Measurements from ENCODE around the gene PALLD.

DNA sequence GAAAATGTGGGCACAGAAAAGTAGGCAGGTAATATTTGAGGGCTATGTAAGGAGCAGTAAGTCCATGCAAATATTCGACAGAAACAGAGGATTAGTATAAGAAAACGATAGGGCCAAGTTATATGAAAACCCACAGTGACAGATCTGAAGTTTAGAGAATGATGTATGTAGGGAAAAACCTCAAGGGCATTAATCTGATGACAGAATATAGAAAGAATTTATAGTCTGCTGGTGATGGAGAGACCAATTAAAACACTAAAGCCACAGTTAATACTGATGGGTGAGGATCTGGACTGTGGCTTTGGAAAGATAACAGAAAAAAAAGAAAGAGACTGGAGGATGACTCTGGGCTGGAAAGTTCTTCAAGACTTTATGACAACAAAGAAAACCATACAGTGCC is 169.7 kb downstream of the PALLD start:
- no peak for TF ChIP-seq RXRA (IDR thresholded peaks at IDR 0.05; ENCODE audit: insufficient read depth, low read depth, low read length)
- no peak for TF ChIP-seq RAD21 (IDR thresholded peaks at IDR 0.05 in 1 of 2, conservative IDR thresholded peaks at IDR 0.05 in 1 of 2; ENCODE audit: low read depth in 2 of 2, low read length in 2 of 2)
- no peak for TF ChIP-seq TBP (IDR thresholded peaks at IDR 0.05; ENCODE audit: low read depth, low read length)
- no peak for TF ChIP-seq TAF1 (IDR thresholded peaks at IDR 0.05; ENCODE audit: low read depth, low read length)
- TF ChIP-seq, protein P1, sequence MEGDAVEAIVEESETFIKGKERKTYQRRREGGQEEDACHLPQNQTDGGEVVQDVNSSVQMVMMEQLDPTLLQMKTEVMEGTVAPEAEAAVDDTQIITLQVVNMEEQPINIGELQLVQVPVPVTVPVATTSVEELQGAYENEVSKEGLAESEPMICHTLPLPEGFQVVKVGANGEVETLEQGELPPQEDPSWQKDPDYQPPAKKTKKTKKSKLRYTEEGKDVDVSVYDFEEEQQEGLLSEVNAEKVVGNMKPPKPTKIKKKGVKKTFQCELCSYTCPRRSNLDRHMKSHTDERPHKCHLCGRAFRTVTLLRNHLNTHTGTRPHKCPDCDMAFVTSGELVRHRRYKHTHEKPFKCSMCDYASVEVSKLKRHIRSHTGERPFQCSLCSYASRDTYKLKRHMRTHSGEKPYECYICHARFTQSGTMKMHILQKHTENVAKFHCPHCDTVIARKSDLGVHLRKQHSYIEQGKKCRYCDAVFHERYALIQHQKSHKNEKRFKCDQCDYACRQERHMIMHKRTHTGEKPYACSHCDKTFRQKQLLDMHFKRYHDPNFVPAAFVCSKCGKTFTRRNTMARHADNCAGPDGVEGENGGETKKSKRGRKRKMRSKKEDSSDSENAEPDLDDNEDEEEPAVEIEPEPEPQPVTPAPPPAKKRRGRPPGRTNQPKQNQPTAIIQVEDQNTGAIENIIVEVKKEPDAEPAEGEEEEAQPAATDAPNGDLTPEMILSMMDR (IDR thresholded peaks at IDR 0.05; ENCODE audit: control extremely low read depth in 1 of 3, insufficient read depth in 1 of 3, low read depth in 1 of 3, low read length in 3 of 3): no peak
- no peak for TF ChIP-seq CEBPB (IDR thresholded peaks at IDR 0.05; ENCODE audit: low read depth, low read length)
- TF ChIP-seq GTF2F1 (IDR thresholded peaks at IDR 0.05; ENCODE audit: borderline replicate concordance, low read depth, low read length): no peak
- no peak for TF ChIP-seq BACH1 (IDR thresholded peaks at IDR 0.05; ENCODE audit: low read length)
- no peak for TF ChIP-seq CHD2 (IDR thresholded peaks at IDR 0.05; ENCODE audit: low read length)
- TF ChIP-seq POLR2AphosphoS5 (IDR thresholded peaks at IDR 0.05; ENCODE audit: low read depth, low read length): no peak
- TF ChIP-seq TCF12 (IDR thresholded peaks at IDR 0.05; ENCODE audit: low read depth, low read length): no peak
- TF ChIP-seq CHD1 (IDR thresholded peaks at IDR 0.05; ENCODE audit: low read depth, low read length): no peak
- TF ChIP-seq EZH2 (IDR thresholded peaks at IDR 0.05; ENCODE audit: low read depth, low read length, severe bottlenecking): no peak

Data from H1 (cell line).